WTC11 (cell line): ENCODE data around the gene EVI5L. TPM values are rescaled to one million over a fixed set of nuclear protein-coding genes. Genes with fewer than 3 reads are reported as not detected.

Experiments used
- ATAC-seq: fragments of 200-7000 bp; cut with Tn5 transposase; 2 replicates; pipeline ENCODE4 v1.10.0; 2021; ENCODE audit warnings: mild to moderate bottlenecking, moderate library complexity
- CTCF ChIA-PET: fragments of 300-600 bp; sonication (Branson Sonifier 250); formaldehyde crosslinking; loops from one replicate; lab custom pipeline; 2021; ENCODE audit warnings: antibody characterized with exemption; lab: Charles Lee
- POLR2A ChIA-PET: fragments of 350-600 bp; sonication (Branson Sonifier 250); formaldehyde crosslinking; loops from one replicate; lab custom pipeline; 2021; ENCODE audit warnings: antibody characterized with exemption; lab: Charles Lee
- DNase-seq: peaks from one replicate; pipeline ENCODE4 v3.0.0; 2021; ENCODE audit warnings: low spot score
- H3K27ac Mint-ChIP-seq: 2 replicates; pipeline ENCODE4 v1.8.0; 2021; ENCODE audit warnings: mixed read lengths
- H3K27me3 Mint-ChIP-seq: 2 replicates; pipeline ENCODE4 v1.8.0; 2021; ENCODE audit warnings: low read depth, mild to moderate bottlenecking, moderate library complexity, mixed read lengths
- H3K36me3 Mint-ChIP-seq: 2 replicates; pipeline ENCODE4 v1.8.0; 2021; ENCODE audit warnings: mixed read lengths
- H3K4me1 Mint-ChIP-seq: 2 replicates; pipeline ENCODE4 v1.8.0; 2022; ENCODE audit warnings: mixed read lengths
- H3K4me3 Mint-ChIP-seq: 2 replicates; pipeline ENCODE4 v1.8.0; 2021; ENCODE audit warnings: mild to moderate bottlenecking, moderate library complexity, mixed read lengths
- H3K9me3 Mint-ChIP-seq: 2 replicates; pipeline ENCODE4 v1.8.0; 2021; ENCODE audit warnings: mixed read lengths
- E2F5 ChIP-seq: sonication (generic); formaldehyde crosslinking; IDR thresholded peaks from 2 replicates; pipeline ENCODE4 v1.8.1; 2022; ENCODE audit warnings: mild to moderate bottlenecking, moderate library complexity, missing genetic modification reagents
- ERG ChIP-seq: fragments of 250-450 bp; sonication (Bioruptor Pico); IDR thresholded peaks from 2 replicates; pipeline ENCODE4 v1.8.0; 2021; ENCODE audit warnings: mild to moderate bottlenecking
- FOXJ3 ChIP-seq: sonication (generic); formaldehyde crosslinking; IDR thresholded peaks from 2 replicates; pipeline ENCODE4 v1.9.0; 2021; ENCODE audit warnings: missing genetic modification reagents, mild to moderate bottlenecking, borderline replicate concordance
- FOXK1 ChIP-seq: sonication (generic); formaldehyde crosslinking; IDR thresholded peaks from 2 replicates; pipeline ENCODE4 v1.8.0; 2022; ENCODE audit warnings: mild to moderate bottlenecking, moderate library complexity, missing genetic modification reagents
- FOXP1 ChIP-seq: sonication (generic); formaldehyde crosslinking; IDR thresholded peaks from 2 replicates; pipeline ENCODE4 v1.8.0; 2022; ENCODE audit warnings: missing genetic modification reagents, mild to moderate bottlenecking, moderate library complexity, borderline replicate concordance
- GRHL2 ChIP-seq: fragments of 250-450 bp; sonication (Bioruptor Pico); IDR thresholded peaks from 2 replicates; pipeline ENCODE4 v1.8.0; 2022; ENCODE audit warnings: mild to moderate bottlenecking, moderate library complexity; ENCODE audit not compliant: insufficient replicate concordance, severe bottlenecking
- GTF2I ChIP-seq: fragments of 250-450 bp; sonication (Bioruptor Pico); conservative IDR thresholded peaks from 2 replicates; pipeline ENCODE4 v1.4.0; 2021; ENCODE audit warnings: mild to moderate bottlenecking
- HMGXB4 ChIP-seq: sonication (generic); formaldehyde crosslinking; IDR thresholded peaks from 2 replicates; pipeline ENCODE4 v1.8.1; 2023; ENCODE audit warnings: mild to moderate bottlenecking, moderate library complexity, missing genetic modification reagents
- JUN ChIP-seq: sonication (generic); formaldehyde crosslinking; IDR thresholded peaks from 2 replicates; pipeline ENCODE4 v1.8.0; 2023; ENCODE audit warnings: mild to moderate bottlenecking, missing genetic modification reagents
- SP1 ChIP-seq: sonication (generic); formaldehyde crosslinking; conservative IDR thresholded peaks from 2 replicates; pipeline ENCODE4 v1.8.1; 2022; ENCODE audit warnings: missing genetic modification reagents
- TP53 ChIP-seq: sonication (generic); formaldehyde crosslinking; IDR thresholded peaks from 2 replicates; pipeline ENCODE4 v1.8.1; 2023; ENCODE audit warnings: mild to moderate bottlenecking, missing genetic modification reagents
- total RNA-seq: library from RNA; stranded (reverse); gene quantifications from 3 replicates; pipeline ENCODE4 v1.2.3, GENCODE V29; 2021
- TF ChIP-seq, protein P1 (sequence below): fragments of 250-450 bp; sonication (Bioruptor Pico); IDR thresholded peaks from 2 replicates; pipeline ENCODE4 v1.9.0; 2021; ENCODE audit warnings: mild to moderate bottlenecking

EVI5L gene
- total RNA-seq, 1 experiment from 2014 or later: 10.5 TPM

GRCh38 chr19:7870571-7871436, 40.8 kb downstream of the EVI5L start:
- POLR2A ChIA-PET: interaction anchor here (1.0 kb wide), 1 partner anchor 9 kb away, joined by 7 read pairs; no protein-coding TSS in a partner anchor
- TF ChIP-seq, protein P1, sequence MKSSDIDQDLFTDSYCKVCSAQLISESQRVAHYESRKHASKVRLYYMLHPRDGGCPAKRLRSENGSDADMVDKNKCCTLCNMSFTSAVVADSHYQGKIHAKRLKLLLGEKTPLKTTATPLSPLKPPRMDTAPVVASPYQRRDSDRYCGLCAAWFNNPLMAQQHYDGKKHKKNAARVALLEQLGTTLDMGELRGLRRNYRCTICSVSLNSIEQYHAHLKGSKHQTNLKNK (CRISPR knock-in tag): no peak
- peak; percentile 64; the same call in 1 of the 2 replicates for TF ChIP-seq SP1 (CRISPR knock-in tag)
- CTCF ChIA-PET: interaction anchor here (0.7 to 3.8 kb wide), 4 partner anchors 9 to 265 kb away, joined by 3 to 21 read pairs (median 4); no protein-coding TSS in a partner anchor
- Mint-ChIP-seq H3K4me3 (peak overlapping the region; percentile 62), H3K36me3 (no peaks in the 10 kb centered on the region), H3K4me1 (peaks cover 19% of the 10 kb centered on the region), H3K27ac (peak overlapping the region; percentile 98), H3K27me3 (peaks cover 54% of the 10 kb centered on the region), H3K9me3 (no peaks in the 10 kb centered on the region)
- ATAC-seq: peak; percentile 1
- DNase-seq: peak; percentile 95

DNA sequence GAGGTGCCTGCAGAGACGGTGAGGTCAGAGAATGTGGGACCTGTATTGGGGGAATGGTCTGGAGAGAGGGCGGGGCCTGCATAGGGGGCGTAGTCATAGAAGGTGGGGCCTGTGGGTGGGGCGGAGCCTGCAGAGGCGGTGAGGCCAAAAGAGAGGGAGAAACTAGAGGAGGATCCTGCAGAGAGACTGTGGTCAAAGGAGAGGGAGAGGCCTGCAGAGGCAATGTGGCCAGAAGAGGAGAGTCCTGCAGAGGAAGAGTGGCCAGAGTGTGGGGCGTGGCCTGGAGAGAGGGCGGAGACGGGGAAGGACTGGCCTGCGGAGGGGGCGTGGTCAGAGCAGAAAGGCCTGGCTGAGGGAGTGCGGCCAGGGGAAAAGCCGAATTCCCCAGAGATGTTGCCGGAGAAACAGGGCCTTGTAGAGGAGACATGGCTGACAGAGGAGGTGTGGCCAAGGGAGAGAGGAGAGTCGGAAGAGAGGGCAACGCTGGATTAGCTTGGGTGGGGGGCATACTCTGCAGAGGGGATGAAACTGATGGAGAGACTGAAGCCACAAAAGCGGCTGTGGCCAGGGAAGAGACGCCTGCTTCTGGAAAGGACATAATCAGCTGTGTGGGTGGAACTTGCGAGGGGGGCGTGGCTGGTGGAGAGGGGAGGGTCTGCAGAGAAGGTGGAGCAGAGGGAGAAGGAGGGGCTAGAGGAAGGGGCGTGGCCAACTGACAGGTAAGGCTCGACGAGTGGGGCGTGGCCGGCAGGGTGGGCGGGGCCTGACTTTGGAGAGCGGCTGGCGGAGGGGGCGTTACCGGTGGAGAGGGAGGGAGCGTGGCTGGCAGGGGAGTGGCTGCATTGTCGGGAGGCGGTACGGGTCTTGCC, 41.7 kb downstream of the EVI5L start:
- Mint-ChIP-seq H3K4me3 (peak overlapping the region; percentile 62), H3K27me3 (peaks cover 53% of the 10 kb centered on the region), H3K36me3 (no peaks in the 10 kb centered on the region), H3K4me1 (peaks cover 19% of the 10 kb centered on the region), H3K27ac (peak overlapping the region; percentile 98), H3K9me3 (no peaks in the 10 kb centered on the region)
- TF ChIP-seq FOXP1 (CRISPR knock-in tag): peak; percentile 48; the same call in 1 of the 2 replicates
- peak; percentile 91 for TF ChIP-seq SP1 (CRISPR knock-in tag)
- no peak for TF ChIP-seq TP53 (CRISPR knock-in tag)
- ChIA-PET CTCF (interaction anchor here (0.7 to 3.8 kb wide), 6 partner anchors 10 to 130 kb away, joined by 3 to 21 read pairs (median 4); partner anchors contain the start of genes MAP2K7 and SNAPC2), POLR2A (interaction anchor here (1.0 kb wide), 1 partner anchor 10 kb away, joined by 7 read pairs; no protein-coding TSS in a partner anchor)
- ATAC-seq: peak; percentile 12
- DNase-seq: peak; percentile 100

DNA sequence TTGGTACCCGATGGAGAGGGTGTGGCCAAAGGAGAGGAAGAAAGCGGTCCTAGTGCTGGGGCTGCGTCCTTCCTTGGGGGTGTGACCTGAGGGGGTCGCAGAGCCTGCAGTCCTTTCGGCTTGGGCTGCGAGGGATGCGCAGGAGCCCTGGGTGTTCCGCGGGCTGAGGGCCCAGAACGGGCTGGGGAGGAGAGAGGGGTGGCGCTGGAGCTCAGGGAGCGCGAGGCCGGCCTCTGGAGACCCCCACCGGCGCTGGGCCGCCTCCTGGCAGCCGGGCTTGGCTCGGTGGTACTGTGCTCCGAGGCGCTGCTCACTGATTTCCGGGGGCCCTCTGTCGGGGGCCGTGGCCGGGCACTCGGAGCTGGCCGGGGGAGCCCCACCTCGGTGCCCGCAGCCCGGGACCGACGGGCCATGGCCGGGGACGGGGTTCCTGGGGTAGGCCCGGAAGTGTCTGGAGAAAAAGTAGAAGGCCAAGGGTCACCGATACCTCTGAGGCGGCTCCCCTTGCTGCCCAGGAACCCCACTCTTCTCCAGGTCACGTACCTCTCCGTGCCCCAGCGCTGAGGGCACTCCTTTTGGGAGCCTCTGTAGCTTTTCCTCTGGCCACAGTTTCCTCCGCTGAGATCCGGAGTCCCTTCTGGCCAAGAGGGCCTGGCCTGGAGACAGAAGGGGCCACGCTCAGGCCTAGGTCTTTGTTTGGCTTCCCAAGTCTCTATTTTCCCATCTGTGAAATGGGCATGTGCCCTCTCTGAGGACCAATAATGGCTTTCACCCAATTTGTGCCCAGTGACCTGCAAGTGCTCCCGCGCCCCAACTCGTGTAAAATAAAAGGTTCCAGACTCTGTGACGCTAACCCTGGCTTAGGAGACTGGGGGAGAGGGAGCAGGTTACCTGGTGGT, 42.5 kb downstream of the EVI5L start:
- TF ChIP-seq GRHL2 (CRISPR knock-in tag) (no peak), HMGXB4 (no peak), GTF2I (peak; percentile 68; the same call in 1 of the 2 replicates), FOXK1 (peak; percentile 32; the same call in 1 of the 2 replicates), ERG (CRISPR knock-in tag) (no peak), SP1 (CRISPR knock-in tag) (peak; percentile 20; the same call in 1 of the 2 replicates), E2F5 (CRISPR knock-in tag) (no peak), FOXJ3 (CRISPR knock-in tag) (no peak), JUN (CRISPR knock-in tag) (no peak)
- no peaks in the 10 kb centered on the region for H3K36me3 Mint-ChIP-seq
- ATAC-seq (no peak), DNase-seq (no peak)
- H3K4me1 Mint-ChIP-seq: peaks cover 19% of the 10 kb centered on the region
- no peak overlapping the region; the same call in 1 of the 2 replicates for H3K27ac Mint-ChIP-seq
- H3K4me3 Mint-ChIP-seq: peak overlapping the region; percentile 62
- ChIA-PET CTCF (interaction anchor here (0.7 to 3.8 kb wide), 8 partner anchors 10 to 304 kb away, joined by 3 to 21 read pairs (median 4); partner anchors contain the start of genes MAP2K7 and SNAPC2), POLR2A (interaction anchor here (0.9 kb wide), 1 partner anchor 10 kb away, joined by 4 read pairs; no protein-coding TSS in a partner anchor)
- no peaks in the 10 kb centered on the region for H3K9me3 Mint-ChIP-seq
- H3K27me3 Mint-ChIP-seq: peaks cover 47% of the 10 kb centered on the region
